Keratinocyte (primary cell): ENCODE measurements around the gene UCN2. TPM values are rescaled to one million over a fixed set of nuclear protein-coding genes. Genes with fewer than 3 reads are reported as not detected.
"Not testable (repeated sequence)": the region's sequence is repeated elsewhere in the genome, so short reads cannot be mapped to it uniquely, and the experiment has no call there.

Source experiments
- DNase-seq: peaks from one replicate; pipeline ENCODE4 v3.0.0-alpha.2; 2011; ENCODE audit warnings: low read depth, missing footprints, low spot score
- FAIRE-seq: peaks from 2 replicates; lab custom pipeline; 2011; peaks lifted over from hg19 to GRCh38; lab: Jason Lieb, UNC
- H2AFZ ChIP-seq: 2 replicates; pipeline ENCODE4 v1.6.0; 2012; ENCODE audit warnings: low read length, control low read depth, inconsistent platforms; ENCODE audit not compliant: control insufficient read depth
- H3K27ac ChIP-seq: 2 replicates; pipeline ENCODE4 v1.5.1; 2011; ENCODE audit warnings: low read length; ENCODE audit not compliant: control insufficient read depth, insufficient read depth
- H3K27me3 ChIP-seq: 3 replicates; pipeline ENCODE4 v1.6.0; 2011; ENCODE audit warnings: low read length; ENCODE audit not compliant: control insufficient read depth, insufficient read depth; ENCODE audit errors: extremely low read depth
- H3K36me3 ChIP-seq, 2 experiments: 2 replicates in 1 of 2; 3 replicates in 1 of 2; pipeline ENCODE4 v1.5.1; 2011; ENCODE audit warnings: low read length in 2 of 2, mild to moderate bottlenecking in 1 of 2; ENCODE audit not compliant: control insufficient read depth in 2 of 2, insufficient read depth in 2 of 2; ENCODE audit errors: extremely low read depth in 1 of 2
- H3K4me1 ChIP-seq: 3 replicates; pipeline ENCODE4 v1.5.1; 2011; ENCODE audit warnings: low read length; ENCODE audit not compliant: control insufficient read depth, insufficient read depth; ENCODE audit errors: extremely low read depth
- H3K4me2 ChIP-seq: 3 replicates; pipeline ENCODE4 v1.6.0; 2011; ENCODE audit warnings: low read depth, low read length; ENCODE audit not compliant: control insufficient read depth, insufficient read depth; ENCODE audit errors: extremely low read depth
- H3K4me3 ChIP-seq, 3 experiments: fragments of 200-600 bp in 1 of 3; sonication (generic) in 1 of 3; 2 replicates in 2 of 3; 3 replicates in 1 of 3; pipeline ENCODE4 v1.5.1; 2011 to 2016; ENCODE audit warnings: low read length in 3 of 3, mild to moderate bottlenecking in 3 of 3, control low read depth in 2 of 3, inconsistent platforms in 1 of 3, low read depth in 1 of 3, mixed read lengths in 1 of 3, mixed run types in 1 of 3, moderate library complexity in 1 of 3; ENCODE audit not compliant: control insufficient read depth in 2 of 3, insufficient read depth in 2 of 3; ENCODE audit errors: extremely low read depth in 1 of 3
- H3K79me2 ChIP-seq: 2 replicates; pipeline ENCODE4 v1.6.0; 2012; ENCODE audit warnings: low read length; ENCODE audit not compliant: control insufficient read depth, insufficient read depth
- H3K9ac ChIP-seq: 3 replicates; pipeline ENCODE4 v1.6.0; 2011; ENCODE audit warnings: low read length; ENCODE audit not compliant: control insufficient read depth, insufficient read depth; ENCODE audit errors: extremely low read depth
- H3K9me1 ChIP-seq: 3 replicates; pipeline ENCODE4 v1.6.0; 2011; ENCODE audit warnings: low read length; ENCODE audit not compliant: control insufficient read depth, insufficient read depth; ENCODE audit errors: extremely low read depth
- H3K9me3 ChIP-seq: 2 replicates; pipeline ENCODE4 v1.5.1; 2012; ENCODE audit warnings: low read depth, low read length; ENCODE audit not compliant: control insufficient read depth
- H4K20me1 ChIP-seq: 3 replicates; pipeline ENCODE4 v1.6.0; 2011; ENCODE audit warnings: low read length; ENCODE audit not compliant: control insufficient read depth, insufficient read depth; ENCODE audit errors: extremely low read depth
- CTCF ChIP-seq, 3 experiments: IDR thresholded peaks in 1 of 3; conservative IDR thresholded peaks in 1 of 3; optimal IDR thresholded peaks in 1 of 3; 2 replicates in 2 of 3; 3 replicates in 1 of 3; pipeline versions ENCODE3 to v1.5.1; 2011; ENCODE audit warnings: low read length in 3 of 3, mild to moderate bottlenecking in 3 of 3, moderate library complexity in 2 of 3, control low read depth in 1 of 3, inconsistent platforms in 1 of 3; ENCODE audit not compliant: insufficient read depth in 2 of 3; ENCODE audit errors: extremely low read depth in 1 of 3
- EZH2 ChIP-seq: IDR thresholded peaks from one replicate; pipeline ENCODE4 v1.6.1; 2012; ENCODE audit warnings: inconsistent platforms, mild to moderate bottlenecking, low read length, moderate library complexity
- dilution Hi-C: fragments of 300-500 bp; cut with MboI; formaldehyde crosslinking; loops from one replicate; pipeline ENCODE4 v1.7.0; 2020; ENCODE audit warnings: low sequenced_read_pairs; ENCODE audit not compliant: extremely low pct_ligation_motif_present
- polyA plus RNA-seq, 5 experiments: library from polyadenylated mRNA; depleted of rRNA in 3 of 5; stranded (reverse) in 3 of 5; stranded (forward) in 1 of 5; unstranded in 1 of 5; fragments of >200 nt; gene quantifications; 1 replicate in 1 of 5; 2 replicates in 3 of 5; 3 replicates in 1 of 5; pipeline versions ENCODE4 v1.2.1 to v1.2.3, GENCODE V29; 2011 to 2012; ENCODE audit warnings: missing spikeins in 2 of 5, low read depth in 1 of 5, low replicate concordance in 1 of 5

The UCN2 gene
- polyA plus RNA-seq, 1 donor (not counting 4 experiments of a cell fraction or from before 2014, with no cell fraction given) = 5.7 TPM

GRCh38 chr3:48552111-48552951 lies 11.2 kb downstream of the UCN2 start:
- DNase-seq (no peak), FAIRE-seq (no peak)
- Histone ChIP-seq H2AFZ (no peak overlapping the region), H3K4me2 (no peak overlapping the region), H4K20me1 (no peaks in the 10 kb centered on the region), H3K9me3 (no peaks in the 10 kb centered on the region), H3K4me1 (peaks cover 12% of the 10 kb centered on the region), H3K79me2 (no peaks in the 10 kb centered on the region), H3K9ac (no peak overlapping the region), H3K4me3 (no peak overlapping the region), H3K27ac (no peak overlapping the region), H3K27me3 (no peaks in the 10 kb centered on the region), H3K36me3 (peaks cover 17 to 26% of the 10 kb centered on the region in 2 experiments), H3K9me1 (no peaks in the 10 kb centered on the region)
- TF ChIP-seq EZH2 (no peak), CTCF (optimal IDR thresholded peaks at IDR 0.05 in 1 of 3, IDR thresholded peaks at IDR 0.05 in 1 of 3, conservative IDR thresholded peaks at IDR 0.05 in 1 of 3; ENCODE audit: extremely low read depth in 1 of 3, insufficient read depth in 2 of 3, low read length in 3 of 3) (no peak)
- dilution Hi-C loops = no loop called here

- H3K27me3 ChIP-seq, H3K79me2 ChIP-seq, H3K4me3 ChIP-seq, H4K20me1 ChIP-seq, H2AFZ ChIP-seq, H3K9ac ChIP-seq, H3K9me3 ChIP-seq, DNase-seq, H3K9me1 ChIP-seq, H3K4me2 ChIP-seq, FAIRE-seq, H3K4me1 ChIP-seq, dilution Hi-C loops, H3K27ac ChIP-seq: not testable (repeated sequence)
- peaks cover 22 to 28% of the 10 kb centered on the region in 2 experiments for H3K36me3 ChIP-seq
Measured at GRCh38 chr3:48551651-48552050, 11.9 kb downstream of the UCN2 start.
